Right lobe of liver (tissue), 4 donors: ENCODE data around the gene ATRNL1.

Experiments used
- POLR2A ChIP-seq: fragments of 450-650 bp; IDR thresholded peaks from one replicate; pipeline ENCODE4 v1.6.1; 2017; ENCODE audit warnings: antibody characterized with exemption, mild to moderate bottlenecking
- TF ChIP-seq, protein P1 (sequence below), 4 donors: fragments of 200-600 bp in 3 of 4; fragments of 450-650 bp in 1 of 4; IDR thresholded peaks; one replicate each; pipeline versions ENCODE4 v1.5.1 to v1.8.0; 2016 to 2022; ENCODE audit warnings: antibody characterized with exemption in 4 of 4, mild to moderate bottlenecking in 2 of 4
- donor health status: DM: no; HTN: no; CAD: no.
- donor health status: DM: no; HTN: no; CAD: no.
- donor health status: DM: no; HTN: yes; CAD: no.

GRCh38 chr10:115761166-115761565, 668.0 kb downstream of the ATRNL1 start:
- no peak for TF ChIP-seq POLR2A
- TF ChIP-seq, protein P1, sequence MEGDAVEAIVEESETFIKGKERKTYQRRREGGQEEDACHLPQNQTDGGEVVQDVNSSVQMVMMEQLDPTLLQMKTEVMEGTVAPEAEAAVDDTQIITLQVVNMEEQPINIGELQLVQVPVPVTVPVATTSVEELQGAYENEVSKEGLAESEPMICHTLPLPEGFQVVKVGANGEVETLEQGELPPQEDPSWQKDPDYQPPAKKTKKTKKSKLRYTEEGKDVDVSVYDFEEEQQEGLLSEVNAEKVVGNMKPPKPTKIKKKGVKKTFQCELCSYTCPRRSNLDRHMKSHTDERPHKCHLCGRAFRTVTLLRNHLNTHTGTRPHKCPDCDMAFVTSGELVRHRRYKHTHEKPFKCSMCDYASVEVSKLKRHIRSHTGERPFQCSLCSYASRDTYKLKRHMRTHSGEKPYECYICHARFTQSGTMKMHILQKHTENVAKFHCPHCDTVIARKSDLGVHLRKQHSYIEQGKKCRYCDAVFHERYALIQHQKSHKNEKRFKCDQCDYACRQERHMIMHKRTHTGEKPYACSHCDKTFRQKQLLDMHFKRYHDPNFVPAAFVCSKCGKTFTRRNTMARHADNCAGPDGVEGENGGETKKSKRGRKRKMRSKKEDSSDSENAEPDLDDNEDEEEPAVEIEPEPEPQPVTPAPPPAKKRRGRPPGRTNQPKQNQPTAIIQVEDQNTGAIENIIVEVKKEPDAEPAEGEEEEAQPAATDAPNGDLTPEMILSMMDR (IDR thresholded peaks at IDR 0.05): no peak
